A673 (cell line): ENCODE measurements around the gene SP7. TPM values are rescaled to one million over a fixed set of nuclear protein-coding genes. Genes with fewer than 3 reads are reported as not detected.

Experiments used
- BruUV-seq: library from RNA; stranded (reverse); fragments of 400-500 nt; replicated peaks from 2 replicates; lab custom pipeline; 2021; lab: Mats Ljungman, UMichigan
- CTCF ChIA-PET: fragments of 300-600 bp; sonication (Branson Sonifier 250); formaldehyde crosslinking; loops from one replicate; lab custom pipeline; 2022; ENCODE audit warnings: antibody characterized with exemption; lab: Charles Lee
- POLR2A ChIA-PET: fragments of 300-600 bp; sonication (Branson Sonifier 250); formaldehyde crosslinking; loops from one replicate; lab custom pipeline; 2022; ENCODE audit warnings: antibody characterized with exemption; ENCODE audit not compliant: low non-redundant PET; lab: Charles Lee
- DNase-seq: peaks from one replicate; pipeline ENCODE4 v3.0.0-alpha.2; 2015; ENCODE audit warnings: low spot score
- H3K27ac ChIP-seq: fragments of 200-600 bp; sonication (generic); 2 replicates; pipeline ENCODE4 v1.5.1; 2016; ENCODE audit warnings: mixed run types, low read depth, mild to moderate bottlenecking, mixed read lengths, antibody characterized with exemption, low read length; ENCODE audit not compliant: poor library complexity, severe bottlenecking
- H3K27me3 ChIP-seq: fragments of 200-600 bp; sonication (generic); replicated peaks from 2 replicates; pipeline ENCODE4 v1.6.1; 2017; ENCODE audit warnings: mixed run types, low read depth, mild to moderate bottlenecking, mixed read lengths, antibody characterized with exemption, low read length; ENCODE audit not compliant: insufficient read depth, poor library complexity
- H3K36me3 ChIP-seq: fragments of 200-600 bp; sonication (generic); 2 replicates; pipeline ENCODE4 v1.6.1; 2016; ENCODE audit warnings: mixed run types, mild to moderate bottlenecking, mixed read lengths, antibody characterized with exemption, low read length; ENCODE audit not compliant: insufficient read depth, poor library complexity, severe bottlenecking
- H3K4me1 ChIP-seq: fragments of 200-600 bp; sonication (generic); 2 replicates; pipeline ENCODE4 v1.6.1; 2017; ENCODE audit warnings: mixed run types, mild to moderate bottlenecking, mixed read lengths, antibody characterized with exemption, low read length; ENCODE audit not compliant: insufficient read depth, poor library complexity, severe bottlenecking
- H3K4me3 ChIP-seq: fragments of 200-600 bp; sonication (generic); 2 replicates; pipeline ENCODE4 v1.5.1; 2016; ENCODE audit warnings: low read depth, mixed run types, mild to moderate bottlenecking, mixed read lengths, low read length; ENCODE audit not compliant: poor library complexity, severe bottlenecking
- H3K9me3 ChIP-seq: fragments of 200-600 bp; sonication (generic); 2 replicates; pipeline ENCODE4 v1.6.1; 2016; ENCODE audit warnings: mixed run types, low read depth, mild to moderate bottlenecking, mixed read lengths, antibody characterized with exemption, low read length; ENCODE audit not compliant: poor library complexity, severe bottlenecking
- EZH2 ChIP-seq: fragments of 200-600 bp; sonication (generic); IDR thresholded peaks from 2 replicates; pipeline ENCODE4 v1.6.1; 2017; ENCODE audit warnings: borderline replicate concordance, low read depth, mild to moderate bottlenecking, mixed read lengths, antibody characterized with exemption, low read length; ENCODE audit not compliant: poor library complexity, severe bottlenecking
- intact Hi-C: fragments of 100-400 bp; cut with micrococcal nuclease; formaldehyde crosslinking; loops from one replicate; pipeline ENCODE4 v1.10.0; 2022; ENCODE audit not compliant: unreplicated experiment
- total RNA-seq: library from RNA; stranded (reverse); gene quantifications from 2 replicates; pipeline ENCODE4 v1.2.3, GENCODE V29; 2021
- TF ChIP-seq, protein P1 (sequence below): fragments of 300-800, 200-600 bp; sonication (generic); conservative IDR thresholded peaks from 2 replicates; pipeline ENCODE4 v1.5.1; 2017; ENCODE audit warnings: low read depth, mild to moderate bottlenecking, antibody characterized with exemption, low read length, moderate library complexity, mixed read lengths

SP7 gene
- total RNA-seq, 1 experiment from 2014 or later: not detected

DNA sequence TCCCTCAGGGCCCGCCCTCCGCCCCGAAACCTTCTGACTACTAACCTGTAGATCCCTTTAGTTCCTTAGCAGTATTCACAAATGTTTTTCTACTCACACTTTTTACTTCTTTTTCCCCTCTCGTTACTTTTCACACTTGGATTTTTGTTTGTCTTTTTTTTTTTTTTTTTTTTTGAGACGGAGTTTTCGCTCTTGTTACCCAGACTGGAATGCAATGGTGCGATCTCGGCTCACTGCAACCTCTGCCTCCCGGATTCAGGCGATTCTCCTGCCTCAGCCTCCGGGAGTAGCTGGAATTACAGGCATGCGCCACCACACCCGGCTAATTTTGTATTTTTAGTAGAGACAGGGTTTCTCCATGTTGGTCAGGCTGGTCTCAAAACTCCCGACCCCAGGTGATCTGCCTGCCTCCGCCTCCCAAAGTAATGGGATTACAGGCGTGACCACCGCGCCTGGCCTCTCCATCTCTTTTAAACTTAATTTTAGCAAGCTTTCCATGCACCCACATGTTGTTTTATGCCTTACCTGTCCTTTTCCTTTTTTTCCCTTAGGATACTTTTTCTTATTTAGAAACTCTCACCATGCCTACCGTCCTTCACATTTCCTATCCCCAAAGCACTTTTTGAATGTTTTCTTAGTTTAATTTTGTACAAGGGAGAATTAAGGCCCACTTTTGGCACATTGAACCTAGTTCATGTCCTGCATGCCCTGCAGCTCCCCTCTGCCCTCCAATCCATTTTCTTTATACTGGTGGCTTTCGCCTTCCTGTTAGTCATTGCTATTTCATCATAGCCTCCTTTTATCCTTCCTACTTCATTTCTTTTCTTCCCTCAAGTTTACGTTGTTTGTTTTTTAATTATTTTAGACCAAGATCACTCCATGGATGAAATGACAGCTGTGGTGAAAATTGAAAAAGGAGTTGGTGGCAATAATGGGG is 44.9 kb upstream of the SP7 start:
- peaks cover 36% of the 10 kb centered on the region for H3K36me3 ChIP-seq
- no peak for TF ChIP-seq EZH2
- TF ChIP-seq, protein P1, sequence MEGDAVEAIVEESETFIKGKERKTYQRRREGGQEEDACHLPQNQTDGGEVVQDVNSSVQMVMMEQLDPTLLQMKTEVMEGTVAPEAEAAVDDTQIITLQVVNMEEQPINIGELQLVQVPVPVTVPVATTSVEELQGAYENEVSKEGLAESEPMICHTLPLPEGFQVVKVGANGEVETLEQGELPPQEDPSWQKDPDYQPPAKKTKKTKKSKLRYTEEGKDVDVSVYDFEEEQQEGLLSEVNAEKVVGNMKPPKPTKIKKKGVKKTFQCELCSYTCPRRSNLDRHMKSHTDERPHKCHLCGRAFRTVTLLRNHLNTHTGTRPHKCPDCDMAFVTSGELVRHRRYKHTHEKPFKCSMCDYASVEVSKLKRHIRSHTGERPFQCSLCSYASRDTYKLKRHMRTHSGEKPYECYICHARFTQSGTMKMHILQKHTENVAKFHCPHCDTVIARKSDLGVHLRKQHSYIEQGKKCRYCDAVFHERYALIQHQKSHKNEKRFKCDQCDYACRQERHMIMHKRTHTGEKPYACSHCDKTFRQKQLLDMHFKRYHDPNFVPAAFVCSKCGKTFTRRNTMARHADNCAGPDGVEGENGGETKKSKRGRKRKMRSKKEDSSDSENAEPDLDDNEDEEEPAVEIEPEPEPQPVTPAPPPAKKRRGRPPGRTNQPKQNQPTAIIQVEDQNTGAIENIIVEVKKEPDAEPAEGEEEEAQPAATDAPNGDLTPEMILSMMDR: no peak
- no peak for DNase-seq
- H3K27me3 ChIP-seq: no peaks in the 10 kb centered on the region
- peak overlapping the region; percentile 77 for H3K4me3 ChIP-seq
- CTCF ChIA-PET: interaction anchor here (1.1 to 1.5 kb wide), 2 partner anchors 32 to 40 kb away, joined by 5 to 6 read pairs; no protein-coding TSS in a partner anchor
- TSS peak; percentile 44 for BruUV-seq
- intact Hi-C loops: no loop called here
- POLR2A ChIA-PET: interaction anchor here (0.6 kb wide), 1 partner anchor 79 kb away, joined by 3 read pairs; no protein-coding TSS in a partner anchor
- H3K27ac ChIP-seq: peak overlapping the region; percentile 98
- H3K9me3 ChIP-seq: no peaks in the 10 kb centered on the region
- peaks cover 26% of the 10 kb centered on the region for H3K4me1 ChIP-seq

DNA sequence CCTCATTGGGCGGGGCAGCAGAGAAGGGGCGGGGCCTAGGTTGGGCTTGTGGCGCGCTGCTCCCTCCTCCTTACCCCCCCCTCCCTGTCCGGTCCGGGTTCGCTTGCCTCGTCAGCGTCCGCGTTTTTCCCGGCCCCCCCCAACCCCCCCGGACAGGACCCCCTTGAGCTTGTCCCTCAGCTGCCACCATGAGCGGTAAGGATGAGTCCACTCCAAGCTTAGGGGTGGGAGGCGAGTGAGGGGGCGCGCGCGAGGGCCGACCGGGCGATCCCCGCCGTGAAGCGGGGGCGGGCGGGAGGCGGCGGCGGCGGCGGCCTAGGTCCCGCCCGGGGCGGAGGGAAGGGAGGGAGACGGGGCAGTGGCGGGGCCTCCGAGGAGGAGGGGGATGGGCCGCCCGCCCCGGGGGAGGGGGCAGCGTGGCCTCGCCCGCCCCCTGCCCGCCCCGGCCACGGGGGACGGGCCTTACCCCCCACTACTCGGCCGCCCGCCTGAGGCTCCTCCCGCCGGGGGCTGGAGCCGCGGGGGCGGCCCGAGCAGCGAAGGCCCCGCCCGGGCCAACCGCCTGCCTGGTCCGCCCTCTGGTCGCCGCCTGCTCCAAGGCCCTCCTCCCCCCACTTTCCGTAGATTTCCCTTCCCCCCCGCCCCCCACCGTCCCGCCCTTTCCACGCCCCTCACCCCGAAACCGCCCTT is 44.1 kb upstream of the SP7 start, which contains the start of gene SP1:
TSS of gene SP1 (plus strand) at position 73 of the 690 bp plus-strand sequence. CDS start at position 189, 116 bp downstream.
- H3K27me3 ChIP-seq: no peaks in the 10 kb centered on the region
- ChIA-PET CTCF (interaction anchor here (0.6 to 1.5 kb wide), 4 partner anchors 36 to 129 kb away, joined by 3 to 7 read pairs (median 4); no protein-coding TSS in a partner anchor), POLR2A (interaction anchor here (0.6 to 1.0 kb wide), 4 partner anchors 32 to 591 kb away, joined by 5 to 8 read pairs (median 7); partner anchors contain the start of gene TARBP2)

More for the DNA sequence above, 44.1 kb upstream of the SP7 start, which contains the start of gene SP1:
- intact Hi-C loops: no loop called here
- DNase-seq: peak; percentile 95
- Histone ChIP-seq H3K4me1 (peaks cover 26% of the 10 kb centered on the region), H3K27ac (peak within 1 kb of the TSS; percentile 98), H3K9me3 (no peaks in the 10 kb centered on the region), H3K36me3 (peaks cover 34% of the 10 kb centered on the region), H3K4me3 (peak within 1 kb of the TSS; percentile 77)
- no peak for TF ChIP-seq EZH2
- TF ChIP-seq, protein P1: no peak
- BruUV-seq: no TSS peak
